ENCODE data around the gene ZNF451.

Gene ZNF451

DNA sequence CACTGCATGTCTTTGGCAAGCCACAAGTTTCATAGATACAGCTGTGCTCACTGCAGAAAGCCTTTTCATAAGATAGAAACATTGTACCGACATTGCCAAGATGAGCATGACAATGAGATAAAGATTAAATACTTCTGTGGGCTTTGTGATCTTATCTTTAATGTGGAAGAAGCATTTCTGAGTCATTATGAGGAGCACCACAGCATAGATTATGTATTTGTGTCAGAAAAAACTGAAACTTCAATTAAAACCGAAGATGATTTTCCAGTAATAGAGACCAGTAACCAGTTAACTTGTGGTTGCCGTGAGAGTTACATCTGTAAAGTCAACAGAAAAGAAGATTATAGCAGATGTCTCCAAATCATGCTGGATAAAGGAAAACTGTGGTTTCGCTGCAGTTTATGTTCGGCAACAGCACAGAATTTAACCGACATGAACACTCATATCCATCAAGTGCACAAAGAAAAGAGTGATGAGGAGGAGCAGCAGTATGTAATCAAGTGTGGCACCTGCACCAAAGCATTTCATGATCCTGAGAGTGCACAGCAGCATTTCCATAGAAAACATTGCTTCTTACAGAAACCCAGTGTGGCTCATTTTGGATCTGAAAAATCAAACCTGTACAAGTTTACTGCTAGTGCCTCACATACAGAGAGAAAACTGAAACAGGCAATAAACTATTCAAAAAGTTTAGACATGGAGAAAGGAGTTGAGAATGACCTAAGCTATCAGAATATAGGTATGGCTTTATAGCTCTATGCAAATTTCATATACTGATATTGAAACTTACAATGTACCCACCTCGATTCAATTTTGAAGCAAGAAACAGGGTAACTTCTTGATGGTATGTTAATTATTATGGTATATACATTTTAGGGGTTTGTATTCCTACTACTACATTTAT, 58.2 kb downstream of the ZNF451 start:
- peaks cover 46% of the 10 kb centered on the region for H3K36me3 ChIP-seq (replicated peaks; ENCODE audit: low read depth, low read length)
- H3K9me3 ChIP-seq (ENCODE audit: insufficient read depth, low read length), result no peaks in the 10 kb centered on the region
- no peak overlapping the region for H2AFZ ChIP-seq (ENCODE audit: low read depth, low read length)
- H3K4me3 ChIP-seq (ENCODE audit: low read length), result no peak overlapping the region
- H3K27ac ChIP-seq (ENCODE audit: low read length), result no peak overlapping the region
- H3K4me2 ChIP-seq (ENCODE audit: low read length), result no peak overlapping the region
- TF ChIP-seq, protein P1, sequence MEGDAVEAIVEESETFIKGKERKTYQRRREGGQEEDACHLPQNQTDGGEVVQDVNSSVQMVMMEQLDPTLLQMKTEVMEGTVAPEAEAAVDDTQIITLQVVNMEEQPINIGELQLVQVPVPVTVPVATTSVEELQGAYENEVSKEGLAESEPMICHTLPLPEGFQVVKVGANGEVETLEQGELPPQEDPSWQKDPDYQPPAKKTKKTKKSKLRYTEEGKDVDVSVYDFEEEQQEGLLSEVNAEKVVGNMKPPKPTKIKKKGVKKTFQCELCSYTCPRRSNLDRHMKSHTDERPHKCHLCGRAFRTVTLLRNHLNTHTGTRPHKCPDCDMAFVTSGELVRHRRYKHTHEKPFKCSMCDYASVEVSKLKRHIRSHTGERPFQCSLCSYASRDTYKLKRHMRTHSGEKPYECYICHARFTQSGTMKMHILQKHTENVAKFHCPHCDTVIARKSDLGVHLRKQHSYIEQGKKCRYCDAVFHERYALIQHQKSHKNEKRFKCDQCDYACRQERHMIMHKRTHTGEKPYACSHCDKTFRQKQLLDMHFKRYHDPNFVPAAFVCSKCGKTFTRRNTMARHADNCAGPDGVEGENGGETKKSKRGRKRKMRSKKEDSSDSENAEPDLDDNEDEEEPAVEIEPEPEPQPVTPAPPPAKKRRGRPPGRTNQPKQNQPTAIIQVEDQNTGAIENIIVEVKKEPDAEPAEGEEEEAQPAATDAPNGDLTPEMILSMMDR (IDR thresholded peaks at IDR 0.05; ENCODE audit: low read depth, low read length), result no peak
- no peak for TF ChIP-seq EZH2phosphoT487 (IDR thresholded peaks at IDR 0.05; ENCODE audit: low read depth)
- no peaks in the 10 kb centered on the region for H3K79me2 ChIP-seq (ENCODE audit: low read length)
- no peak overlapping the region for H3K9ac ChIP-seq (ENCODE audit: low read length)
- H4K20me1 ChIP-seq (ENCODE audit: insufficient read depth, low read length), result no peaks in the 10 kb centered on the region
- H3K4me1 ChIP-seq (ENCODE audit: low read length), result peaks cover 4% of the 10 kb centered on the region; the same call in 1 of the 2 replicates
- H3K27me3 ChIP-seq (ENCODE audit: low read depth, low read length), result no peaks in the 10 kb centered on the region

DNA sequence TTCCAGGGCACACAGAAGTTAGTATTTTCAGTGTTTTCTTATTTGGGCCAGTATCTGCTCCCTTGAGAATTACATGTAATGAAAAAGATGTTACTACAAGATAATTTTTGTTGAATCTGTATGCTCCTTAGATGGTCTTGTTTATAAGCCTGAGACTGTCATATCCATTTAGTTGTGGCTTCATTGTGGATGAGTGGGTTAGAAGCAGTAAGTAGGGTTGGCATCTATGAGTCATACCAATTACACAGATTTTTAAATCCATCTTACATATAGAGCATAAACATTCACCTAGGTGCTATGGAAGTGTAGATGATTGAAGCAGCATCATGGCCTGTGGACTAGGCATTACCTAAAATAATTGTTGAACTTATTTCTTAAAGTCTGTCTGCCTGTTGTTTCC, 68.7 kb downstream of the ZNF451 start:
- Histone ChIP-seq H3K27ac (ENCODE audit: low read length) (no peak overlapping the region), H3K9me3 (ENCODE audit: insufficient read depth, low read length) (no peaks in the 10 kb centered on the region), H3K4me2 (ENCODE audit: low read length) (no peak overlapping the region), H3K79me2 (ENCODE audit: low read length) (no peaks in the 10 kb centered on the region), H4K20me1 (ENCODE audit: insufficient read depth, low read length) (no peaks in the 10 kb centered on the region), H3K4me1 (ENCODE audit: low read length) (no peaks in the 10 kb centered on the region), H3K36me3 (replicated peaks; ENCODE audit: low read depth, low read length) (peaks cover 41% of the 10 kb centered on the region), H2AFZ (ENCODE audit: low read depth, low read length) (no peak overlapping the region), H3K27me3 (ENCODE audit: low read depth, low read length) (no peaks in the 10 kb centered on the region), H3K9ac (ENCODE audit: low read length) (no peak overlapping the region), H3K4me3 (ENCODE audit: low read length) (no peak overlapping the region)
- no peak for TF ChIP-seq EZH2phosphoT487 (IDR thresholded peaks at IDR 0.05; ENCODE audit: low read depth)
- TF ChIP-seq, protein P1 (IDR thresholded peaks at IDR 0.05; ENCODE audit: low read depth, low read length), result no peak

DNA sequence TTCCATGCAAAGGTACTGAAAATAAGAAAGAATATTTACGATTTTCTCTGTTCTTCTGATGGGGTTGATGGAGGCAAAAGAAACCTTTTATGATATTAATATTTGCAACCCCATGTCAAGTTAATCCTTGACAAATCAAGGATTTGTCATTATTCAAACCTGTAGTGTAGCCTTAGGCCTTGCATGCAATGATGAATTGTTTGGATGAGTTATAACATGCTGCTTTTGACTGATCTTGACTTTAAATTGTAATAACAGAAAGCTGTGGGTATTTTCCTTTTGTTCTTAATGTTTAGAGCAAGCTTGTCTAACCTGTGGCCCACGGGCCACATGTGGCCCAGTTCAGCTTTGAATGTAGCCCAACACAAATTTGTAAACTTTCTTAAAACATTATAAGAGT, 69.1 kb downstream of the ZNF451 start:
- no peak for TF ChIP-seq EZH2phosphoT487 (IDR thresholded peaks at IDR 0.05; ENCODE audit: low read depth)
- TF ChIP-seq, protein P1 (IDR thresholded peaks at IDR 0.05; ENCODE audit: low read depth, low read length), result no peak
- Histone ChIP-seq H3K36me3 (replicated peaks; ENCODE audit: low read depth, low read length) (peaks cover 41% of the 10 kb centered on the region), H3K27ac (ENCODE audit: low read length) (no peak overlapping the region)

DNA sequence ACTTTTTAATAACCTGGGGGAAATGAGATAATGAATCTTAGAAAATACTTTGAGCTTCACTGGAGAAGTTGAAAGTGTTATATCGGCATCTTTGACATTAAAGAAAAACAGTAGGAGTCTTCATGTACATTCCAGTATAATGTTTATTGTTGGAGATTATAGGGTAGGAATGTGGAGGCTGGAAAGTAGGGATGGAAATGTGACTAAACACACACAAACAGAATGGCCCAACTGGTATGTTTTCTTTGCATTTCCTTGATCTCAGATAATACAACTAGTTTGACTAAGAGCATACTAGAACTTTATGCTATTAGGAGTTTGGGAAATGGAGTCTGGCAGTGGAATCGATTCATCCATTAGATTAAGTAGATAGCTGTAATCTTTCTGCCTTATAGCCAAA, 72.0 kb downstream of the ZNF451 start:
- H2AFZ ChIP-seq (ENCODE audit: low read depth, low read length), result no peak overlapping the region
- no peak for TF ChIP-seq EZH2phosphoT487 (IDR thresholded peaks at IDR 0.05; ENCODE audit: low read depth)
- TF ChIP-seq, protein P1 (IDR thresholded peaks at IDR 0.05; ENCODE audit: low read depth, low read length), result no peak
- no peaks in the 10 kb centered on the region for H3K79me2 ChIP-seq (ENCODE audit: low read length)
- no peaks in the 10 kb centered on the region for H3K4me1 ChIP-seq (ENCODE audit: low read length)
- H3K4me2 ChIP-seq (ENCODE audit: low read length), result no peak overlapping the region
- H3K4me3 ChIP-seq (ENCODE audit: low read length), result no peak overlapping the region
- no peaks in the 10 kb centered on the region for H3K9me3 ChIP-seq (ENCODE audit: insufficient read depth, low read length)
- H3K36me3 ChIP-seq (replicated peaks; ENCODE audit: low read depth, low read length), result peaks cover 55% of the 10 kb centered on the region
- no peak overlapping the region for H3K9ac ChIP-seq (ENCODE audit: low read length)
- H4K20me1 ChIP-seq (ENCODE audit: insufficient read depth, low read length), result no peaks in the 10 kb centered on the region
- no peak overlapping the region for H3K27ac ChIP-seq (ENCODE audit: low read length)
- no peaks in the 10 kb centered on the region for H3K27me3 ChIP-seq (ENCODE audit: low read depth, low read length)

More for the DNA sequence above, 69.1 kb downstream of the ZNF451 start:
- H2AFZ ChIP-seq (ENCODE audit: low read depth, low read length), result no peak overlapping the region
- no peaks in the 10 kb centered on the region for H4K20me1 ChIP-seq (ENCODE audit: insufficient read depth, low read length)
- no peak overlapping the region for H3K4me3 ChIP-seq (ENCODE audit: low read length)
- H3K27me3 ChIP-seq (ENCODE audit: low read depth, low read length), result no peaks in the 10 kb centered on the region
- H3K9me3 ChIP-seq (ENCODE audit: insufficient read depth, low read length), result no peaks in the 10 kb centered on the region
- H3K9ac ChIP-seq (ENCODE audit: low read length), result no peak overlapping the region
- no peaks in the 10 kb centered on the region for H3K4me1 ChIP-seq (ENCODE audit: low read length)
- H3K4me2 ChIP-seq (ENCODE audit: low read length), result no peak overlapping the region
- H3K79me2 ChIP-seq (ENCODE audit: low read length), result no peaks in the 10 kb centered on the region
